ENCODE data around the gene ZNF41.

Gene ZNF41

DNA sequence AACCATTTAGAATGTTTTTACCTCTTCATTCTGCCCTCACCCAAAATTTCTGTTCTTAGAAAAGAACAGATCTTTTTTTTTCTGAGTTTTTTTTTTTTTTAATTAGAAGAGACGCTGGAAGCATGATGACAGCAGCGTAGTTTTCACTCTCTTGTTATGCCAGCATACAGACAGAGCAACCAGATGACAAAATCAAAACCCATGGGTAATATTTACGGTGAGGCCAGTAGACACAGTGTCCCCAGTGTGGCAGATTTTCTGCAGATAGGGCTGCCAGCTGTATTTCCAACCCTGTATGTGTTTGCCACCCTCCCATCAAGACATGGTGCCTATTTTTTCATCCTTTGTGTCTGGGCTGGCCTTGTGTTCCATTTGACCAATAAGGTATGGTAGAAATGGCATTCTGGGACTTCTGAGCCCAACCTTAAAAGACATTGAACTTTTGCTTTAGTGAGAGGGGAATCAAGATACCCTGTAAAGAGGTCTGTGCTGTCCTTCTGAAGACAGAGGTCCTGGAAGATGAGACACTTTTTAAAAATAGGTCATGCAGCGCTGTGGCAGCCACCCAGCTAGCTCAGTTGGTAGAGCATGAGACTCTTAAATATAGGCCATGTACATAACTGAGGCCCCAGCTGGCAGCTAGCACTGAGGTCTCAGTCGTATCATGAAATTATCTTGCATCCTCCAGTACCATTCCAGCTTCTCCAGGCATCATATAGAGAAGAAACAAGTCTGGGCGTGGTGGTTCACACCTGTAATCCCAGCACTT, 6.7 kb upstream of the ZNF41 start:
- DNase-seq (ENCODE audit: low read depth): no peak

DNA sequence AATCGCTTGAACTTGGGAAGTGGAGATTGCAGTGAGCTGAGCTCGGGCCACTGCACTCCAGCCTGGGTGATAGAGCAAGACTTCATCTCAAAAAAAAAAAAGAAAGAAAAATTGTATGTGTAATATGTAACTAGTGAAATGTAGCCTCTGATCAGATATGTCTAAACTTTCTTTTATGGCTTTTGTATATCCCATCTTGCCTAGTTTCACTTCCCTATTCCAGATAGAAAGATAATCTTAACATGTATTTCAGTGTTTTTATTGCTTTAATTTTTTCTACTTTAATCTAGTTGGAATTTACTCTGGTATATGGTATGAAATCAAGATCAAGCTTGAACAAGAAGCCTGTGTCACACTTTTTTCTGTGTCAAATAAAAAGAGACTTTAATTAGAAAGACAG, 1.9 kb upstream of the ZNF41 start:
- no peak for DNase-seq (ENCODE audit: low read depth)

DNA sequence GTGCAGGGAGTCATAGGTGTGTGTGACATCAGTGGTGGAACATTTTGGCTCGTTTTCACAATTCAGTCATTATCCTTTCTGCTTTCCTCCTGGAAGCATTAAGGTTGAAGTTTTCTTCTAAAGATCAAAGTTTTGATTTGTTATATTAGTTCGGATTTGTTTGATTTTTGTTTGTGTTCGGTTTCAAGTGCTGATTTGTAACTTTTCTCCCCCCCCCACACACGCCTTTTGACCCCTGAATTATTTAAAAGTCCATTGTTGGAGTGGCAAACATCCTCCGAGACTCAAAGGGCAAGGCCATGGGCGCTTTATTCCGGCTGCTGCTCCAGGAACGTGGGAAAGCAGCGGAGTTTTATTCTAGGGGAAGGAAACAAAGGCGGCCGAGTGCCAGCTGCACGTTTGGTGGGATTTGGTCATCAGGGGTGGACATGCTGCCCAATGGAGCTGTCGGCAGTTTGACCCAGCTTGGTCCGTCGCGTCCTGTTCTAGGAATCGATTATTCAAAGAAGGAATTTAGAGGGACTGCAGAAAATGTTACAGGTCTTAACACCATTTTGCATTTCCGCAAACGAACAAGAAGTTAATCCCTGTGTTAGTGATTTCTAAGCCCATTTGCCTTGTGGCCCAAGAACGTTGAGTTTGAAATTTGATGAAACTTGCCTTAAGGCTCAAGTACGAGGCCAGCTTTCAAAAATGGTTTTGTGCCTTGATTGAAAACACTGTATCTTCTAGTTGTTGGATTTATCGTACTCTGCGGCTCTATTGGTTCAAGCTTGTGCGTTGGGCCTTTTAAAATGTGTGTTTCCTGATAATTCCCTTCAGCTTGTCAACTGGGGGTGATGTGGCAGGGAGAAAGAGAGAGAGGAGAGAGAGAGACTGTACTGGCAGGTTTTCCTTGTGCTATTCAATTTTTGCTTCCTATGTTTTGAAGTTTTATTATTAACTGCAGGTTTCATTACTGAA, 565 bp upstream of the ZNF41 start:
- peak; percentile 53 for DNase-seq (ENCODE audit: low read depth)

GRCh38 chrX:47482065-47482511, 934 bp downstream of the ZNF41 start:
- no peak for DNase-seq (ENCODE audit: low read depth)

GRCh38 chrX:47481160-47481559, 1.9 kb downstream of the ZNF41 start:
- DNase-seq (ENCODE audit: low read depth): no peak

GRCh38 chrX:47480576-47480975, 2.4 kb downstream of the ZNF41 start:
- DNase-seq (ENCODE audit: low read depth): no peak

DNA sequence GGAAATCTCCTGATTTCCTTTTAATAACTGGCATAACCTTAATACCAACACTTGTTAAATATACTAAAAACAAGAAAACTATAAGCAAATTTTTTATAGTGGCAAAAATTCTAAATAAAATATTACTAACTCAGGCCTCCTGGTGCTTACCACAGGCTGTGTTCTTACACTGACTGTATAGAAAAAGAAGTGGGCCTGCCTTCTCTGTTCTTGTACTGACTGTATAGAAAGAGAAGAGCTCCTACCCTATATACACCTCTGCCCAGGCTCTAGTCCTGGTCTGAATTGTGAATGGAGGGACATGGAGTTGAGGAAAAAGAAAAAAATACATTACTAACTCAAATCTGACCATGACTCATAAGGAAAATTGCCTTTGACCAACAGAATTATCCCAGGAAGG, 7.5 kb downstream of the ZNF41 start:
- no peak for DNase-seq (ENCODE audit: low read depth)

GRCh38 chrX:47467106-47467505, 15.9 kb downstream of the ZNF41 start:
- no peak for DNase-seq (ENCODE audit: low read depth)

- no peak for DNase-seq (ENCODE audit: low read depth)
Observed at GRCh38 chrX:47460561-47460960, 22.5 kb downstream of the ZNF41 start.

DNA sequence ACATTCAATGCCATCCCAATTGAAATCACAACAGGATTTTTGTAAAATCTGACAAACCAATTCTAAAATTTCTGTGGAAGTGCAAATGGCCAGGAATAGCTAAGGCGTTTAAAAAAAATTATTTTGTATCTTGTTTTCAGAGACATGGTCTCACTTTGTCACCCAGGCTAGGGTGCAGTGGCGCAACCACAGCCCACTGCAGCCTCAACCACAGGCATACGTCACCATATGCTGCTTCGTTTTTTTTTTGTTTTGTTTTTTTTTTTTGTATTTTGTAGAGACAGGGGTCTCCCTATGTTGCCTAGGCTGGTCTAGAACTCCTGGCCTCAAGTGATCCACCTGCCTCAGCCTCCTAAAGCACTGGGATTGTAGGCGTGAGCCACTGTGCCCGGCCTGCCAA, 24.5 kb downstream of the ZNF41 start:
- DNase-seq (ENCODE audit: low read depth): no peak

GRCh38 chrX:47456080-47456479, 26.9 kb downstream of the ZNF41 start:
- DNase-seq (ENCODE audit: low read depth): no peak

DNA sequence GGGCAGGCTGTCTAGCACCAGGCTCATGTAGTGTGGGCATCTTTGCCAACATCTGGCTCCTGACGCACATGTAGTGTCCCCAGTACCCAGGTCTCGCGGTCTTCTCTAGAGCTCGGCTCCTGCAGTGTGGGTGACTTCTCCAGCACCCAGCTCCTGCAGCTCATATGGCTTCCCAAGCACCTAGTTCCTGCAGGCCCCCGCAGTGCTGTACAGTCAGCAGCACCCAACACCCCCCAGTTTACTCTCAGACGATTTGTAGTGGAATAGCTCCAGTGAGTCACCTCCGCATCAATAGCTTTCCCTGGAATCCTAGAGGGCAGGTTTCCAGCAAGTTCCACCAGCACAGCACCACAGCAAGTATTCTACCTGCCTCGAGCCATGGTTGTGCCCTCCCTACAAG, 30.9 kb downstream of the ZNF41 start:
- no peak for DNase-seq (ENCODE audit: low read depth)

DNA sequence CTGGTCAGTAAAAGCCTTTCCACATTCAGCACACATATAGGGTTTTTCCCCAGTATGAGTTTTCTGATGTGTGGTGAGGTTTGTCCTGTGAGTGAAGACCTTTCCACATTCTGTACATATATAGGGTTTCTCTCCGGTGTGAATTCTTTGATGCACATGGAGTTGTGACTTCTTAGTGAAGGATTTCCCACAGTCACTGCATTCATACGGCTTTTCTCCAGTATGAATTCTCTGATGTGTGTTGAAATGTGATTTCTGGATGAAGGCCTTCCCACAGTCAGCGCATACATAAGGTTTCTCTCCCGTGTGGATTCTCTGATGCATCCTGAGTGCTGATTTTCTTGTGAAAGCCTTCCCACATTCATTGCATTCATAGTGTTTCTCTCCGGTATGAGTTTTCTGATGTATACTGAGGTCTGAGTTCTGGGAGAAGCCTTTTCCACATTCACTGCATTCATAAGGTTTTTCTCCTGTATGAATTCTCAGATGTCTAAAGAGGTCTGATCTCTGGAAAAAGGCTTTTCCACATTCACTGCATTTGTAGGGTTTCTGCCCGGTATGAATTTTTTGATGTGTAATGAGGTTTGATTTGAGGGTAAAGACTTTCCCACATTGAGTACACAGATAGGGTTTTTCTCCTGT, 34.7 kb downstream of the ZNF41 start:
- DNase-seq (ENCODE audit: low read depth): no peak

- DNase-seq (ENCODE audit: low read depth): no peak
Observed at GRCh38 chrX:47447607-47448006, 35.4 kb downstream of the ZNF41 start.

DNA sequence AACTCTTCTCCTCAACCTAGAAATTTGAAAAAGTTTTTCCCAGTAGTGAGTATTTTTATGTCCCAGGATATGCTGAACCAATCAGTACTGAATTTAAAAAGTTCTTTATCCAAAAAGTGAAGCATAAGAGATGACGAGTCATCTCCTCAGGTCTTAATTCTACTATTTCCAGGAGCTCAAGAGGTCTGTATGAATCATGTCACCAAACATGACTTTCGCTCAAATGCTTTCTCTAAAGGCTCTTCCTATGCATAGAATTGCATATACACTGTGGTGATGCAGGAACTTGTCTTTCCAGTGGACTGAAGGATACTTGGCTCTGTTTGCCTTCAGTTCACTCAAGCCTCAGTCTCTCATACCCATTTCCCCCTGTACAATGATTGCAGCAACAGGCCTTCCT, 36.1 kb downstream of the ZNF41 start:
- DNase-seq (ENCODE audit: low read depth): no peak

GRCh38 chrX:47446431-47446830, 36.6 kb downstream of the ZNF41 start:
- no peak for DNase-seq (ENCODE audit: low read depth)

GRCh38 chrX:47430925-47431324, 52.1 kb downstream of the ZNF41 start:
- no peak for DNase-seq (ENCODE audit: low read depth)

DNA sequence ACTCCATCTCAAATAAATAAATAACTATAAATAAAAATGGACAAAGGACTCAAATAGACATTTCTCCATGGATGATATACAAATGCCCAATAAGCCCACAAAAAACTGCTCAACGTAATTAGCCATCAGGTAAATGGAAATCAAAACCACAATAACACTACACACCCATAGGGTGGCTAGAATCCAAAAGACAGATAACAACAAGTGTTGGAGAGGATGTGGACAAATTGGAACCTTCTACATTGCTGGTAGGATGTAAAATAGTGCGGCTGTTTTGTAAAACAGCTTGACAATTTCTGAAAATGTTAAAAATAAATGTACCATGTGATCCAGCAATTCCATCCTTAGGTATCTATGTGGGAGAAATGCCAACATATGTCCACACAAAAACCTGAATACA, 60.6 kb downstream of the ZNF41 start:
- DNase-seq (ENCODE audit: low read depth): no peak

GRCh38 chrX:47420962-47421361, 62.1 kb downstream of the ZNF41 start:
- no peak for DNase-seq (ENCODE audit: low read depth)

DNA sequence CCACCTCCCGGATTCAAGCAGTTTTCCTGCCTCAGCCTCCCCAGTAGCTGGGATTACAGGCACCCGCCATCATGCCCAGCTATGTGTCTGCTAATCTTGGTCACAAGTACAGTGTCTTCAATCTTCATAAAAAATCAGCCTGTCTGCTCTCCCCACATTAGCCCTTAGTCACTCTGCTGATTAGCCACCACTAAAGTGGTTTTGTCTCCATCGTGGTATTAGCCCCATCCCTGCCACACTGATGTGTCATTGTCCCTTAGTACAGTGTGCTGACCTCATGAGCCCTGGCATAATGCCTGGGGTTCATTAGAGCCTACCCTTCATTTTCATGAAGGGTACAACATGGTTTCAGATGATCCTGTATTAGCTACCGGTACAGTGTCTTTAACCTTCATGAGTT, 62.8 kb downstream of the ZNF41 start:
- DNase-seq (ENCODE audit: low read depth): peak; percentile 0

- no peak for DNase-seq (ENCODE audit: low read depth)
Observed at GRCh38 chrX:47413179-47413594, 69.8 kb downstream of the ZNF41 start.

Data from EH (cell line).